Epithelial cell of proximal tubule (primary cell): ENCODE data around the gene SLC44A5. TPM values are rescaled to one million over a fixed set of nuclear protein-coding genes. Genes with fewer than 3 reads are reported as not detected.

Experiments used
- DNase-seq: peaks from one replicate; pipeline ENCODE4 v3.0.0-alpha.2; 2011; ENCODE audit warnings: low read depth
- H3K4me3 ChIP-seq: 2 replicates; pipeline ENCODE4 v1.5.1; 2011; ENCODE audit warnings: low read depth, mild to moderate bottlenecking, low read length
- total RNA-seq: library from RNA; depleted of rRNA; stranded (reverse); fragments of >200 nt; gene quantifications from 2 replicates; pipeline ENCODE4 v1.2.3, GENCODE V29; 2015
- TF ChIP-seq, protein P1 (sequence below): conservative IDR thresholded peaks from 2 replicates; pipeline ENCODE4 v1.5.1; 2012; ENCODE audit warnings: low read depth, mild to moderate bottlenecking, low read length

SLC44A5 gene
- total RNA-seq, 1 donor from 2014 or later: 1.8 TPM

GRCh38 chr1:75341537-75341936 lies 269.4 kb downstream of the SLC44A5 start:
- DNase-seq: no peak
- no peak overlapping the region for H3K4me3 ChIP-seq
- TF ChIP-seq, protein P1, sequence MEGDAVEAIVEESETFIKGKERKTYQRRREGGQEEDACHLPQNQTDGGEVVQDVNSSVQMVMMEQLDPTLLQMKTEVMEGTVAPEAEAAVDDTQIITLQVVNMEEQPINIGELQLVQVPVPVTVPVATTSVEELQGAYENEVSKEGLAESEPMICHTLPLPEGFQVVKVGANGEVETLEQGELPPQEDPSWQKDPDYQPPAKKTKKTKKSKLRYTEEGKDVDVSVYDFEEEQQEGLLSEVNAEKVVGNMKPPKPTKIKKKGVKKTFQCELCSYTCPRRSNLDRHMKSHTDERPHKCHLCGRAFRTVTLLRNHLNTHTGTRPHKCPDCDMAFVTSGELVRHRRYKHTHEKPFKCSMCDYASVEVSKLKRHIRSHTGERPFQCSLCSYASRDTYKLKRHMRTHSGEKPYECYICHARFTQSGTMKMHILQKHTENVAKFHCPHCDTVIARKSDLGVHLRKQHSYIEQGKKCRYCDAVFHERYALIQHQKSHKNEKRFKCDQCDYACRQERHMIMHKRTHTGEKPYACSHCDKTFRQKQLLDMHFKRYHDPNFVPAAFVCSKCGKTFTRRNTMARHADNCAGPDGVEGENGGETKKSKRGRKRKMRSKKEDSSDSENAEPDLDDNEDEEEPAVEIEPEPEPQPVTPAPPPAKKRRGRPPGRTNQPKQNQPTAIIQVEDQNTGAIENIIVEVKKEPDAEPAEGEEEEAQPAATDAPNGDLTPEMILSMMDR: no peak

DNA sequence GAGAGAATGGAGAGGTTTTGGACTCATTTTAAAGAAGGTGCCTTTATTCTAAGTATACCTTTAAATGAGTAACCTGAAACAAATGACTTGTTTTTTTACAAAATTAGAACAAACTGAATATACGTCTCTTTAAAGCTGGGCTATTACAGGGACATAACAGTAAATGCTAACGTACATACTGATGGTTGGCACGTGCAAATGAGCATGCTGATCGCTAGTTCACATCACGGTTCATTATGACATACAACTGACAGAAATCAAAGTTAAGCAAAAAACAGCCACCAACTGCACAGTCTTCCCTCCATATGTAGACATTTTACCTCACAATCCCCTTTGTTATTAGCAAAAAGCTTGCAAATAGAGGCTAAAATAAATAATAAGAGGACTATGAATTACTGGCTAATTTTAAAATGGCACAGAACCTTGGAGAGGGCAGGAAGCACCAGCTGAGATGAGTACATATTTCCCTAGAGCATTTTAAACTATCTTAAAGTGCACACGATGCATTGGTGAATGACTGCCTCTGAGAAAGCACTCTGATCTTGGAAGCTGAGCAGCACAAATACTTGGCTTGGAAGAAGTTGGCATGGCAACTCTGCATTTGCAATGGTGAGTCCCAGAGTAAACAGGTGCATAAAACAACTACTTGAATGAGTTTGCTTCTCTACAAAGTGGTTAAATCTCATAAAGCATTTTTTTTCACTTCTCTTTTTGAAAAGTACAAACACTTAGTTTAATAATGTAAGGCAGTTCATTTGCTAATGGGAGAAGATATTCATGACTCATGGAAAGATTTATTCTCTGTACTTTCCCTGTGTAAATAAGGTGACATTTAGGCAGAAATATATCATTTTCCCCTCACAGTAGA lies 272.1 kb downstream of the SLC44A5 start:
- DNase-seq: no peak
- no peak overlapping the region for H3K4me3 ChIP-seq
- TF ChIP-seq, protein P1: no peak

GRCh38 chr1:75334876-75335389 lies 276.0 kb downstream of the SLC44A5 start:
- no peak for DNase-seq
- TF ChIP-seq, protein P1: no peak
- H3K4me3 ChIP-seq: no peak overlapping the region

DNA sequence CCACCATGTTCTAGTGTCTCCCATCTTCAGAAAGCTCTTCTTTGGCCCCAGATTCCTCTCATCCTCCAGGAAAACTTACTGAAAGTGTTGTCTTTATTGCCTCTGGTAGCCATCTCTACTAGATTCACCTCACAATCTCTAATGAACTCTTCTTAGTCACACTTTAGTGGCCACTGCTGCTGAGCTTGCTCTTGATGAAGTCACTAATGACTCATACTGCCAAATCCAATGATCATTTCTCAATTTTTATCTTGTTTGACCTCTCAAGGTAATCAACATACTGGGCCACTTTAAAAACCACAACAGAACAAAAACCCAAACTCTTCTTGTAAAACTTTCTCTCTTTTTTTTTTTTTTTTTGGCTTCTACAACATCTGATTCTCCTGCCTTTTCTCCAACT lies 280.3 kb downstream of the SLC44A5 start:
- H3K4me3 ChIP-seq: no peak overlapping the region
- DNase-seq: no peak
- TF ChIP-seq, protein P1: no peak

- DNase-seq: no peak
- H3K4me3 ChIP-seq: no peak overlapping the region
- TF ChIP-seq, protein P1: no peak
Observed at GRCh38 chr1:75328691-75329090, 282.2 kb downstream of the SLC44A5 start.

DNA sequence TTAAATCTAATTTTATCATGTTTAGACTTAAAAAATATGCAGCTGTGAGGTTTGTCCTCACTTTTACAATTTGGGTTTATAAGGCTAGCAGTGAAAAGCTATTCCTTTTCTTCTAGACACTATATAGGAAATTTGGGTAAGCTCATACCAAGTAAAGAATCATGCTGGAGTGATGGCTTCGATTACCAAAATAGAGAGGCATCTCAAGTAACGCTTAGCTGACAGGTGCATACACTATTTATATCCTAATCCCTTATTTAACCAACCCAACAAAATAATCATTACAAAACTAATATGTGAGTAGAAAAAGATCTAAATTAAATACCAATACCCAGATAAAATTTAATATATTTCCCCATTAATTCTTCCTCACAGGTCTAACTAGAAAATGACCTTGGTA lies 283.5 kb downstream of the SLC44A5 start:
- TF ChIP-seq, protein P1: no peak
- H3K4me3 ChIP-seq: no peak overlapping the region
- no peak for DNase-seq
